Panc1 (cell line): Measurements from ENCODE around the gene KHDRBS2. TPM values are rescaled to one million over a fixed set of nuclear protein-coding genes. Genes with fewer than 3 reads are reported as not detected.

Experiments
- ATAC-seq: fragments of 200-7000 bp; cut with Tn5 transposase; 2 replicates; pipeline ENCODE4 v1.9.1; 2020; ENCODE audit warnings: mild to moderate bottlenecking, moderate library complexity
- BruUV-seq: library from RNA; stranded (reverse); fragments of 400-500 nt; replicated peaks from 2 replicates; lab custom pipeline; 2021; lab: Mats Ljungman, UMichigan
- CTCF ChIA-PET: fragments of 300-600 bp; sonication (Branson Sonifier 250); formaldehyde crosslinking; loops from one replicate; lab custom pipeline; 2022; ENCODE audit warnings: antibody characterized with exemption; lab: Charles Lee
- POLR2A ChIA-PET: fragments of 300-600 bp; sonication (Branson Sonifier 250); formaldehyde crosslinking; loops from one replicate; lab custom pipeline; 2022; ENCODE audit warnings: antibody characterized with exemption; lab: Charles Lee
- DNase-seq: peaks from one replicate; pipeline ENCODE4 v3.0.0-alpha.2; 2010; ENCODE audit warnings: low read depth, low spot score
- H3K27ac ChIP-seq: 2 replicates; pipeline ENCODE4 v1.5.1; 2011; ENCODE audit warnings: mild to moderate bottlenecking, low read length, inconsistent platforms
- H3K27me3 ChIP-seq: fragments of 200-500 bp; sonication (Bioruptor generic); 2 replicates; pipeline ENCODE4 v1.6.0; 2014; ENCODE audit warnings: low read length, inconsistent platforms; ENCODE audit not compliant: control insufficient read depth, insufficient read depth
- H3K36me3 ChIP-seq: fragments of 200-500 bp; sonication (Bioruptor generic); 2 replicates; pipeline ENCODE4 v1.5.1; 2014; ENCODE audit warnings: inconsistent platforms, mild to moderate bottlenecking, low read length, moderate library complexity; ENCODE audit not compliant: control insufficient read depth, insufficient read depth
- H3K4me1 ChIP-seq: 2 replicates; pipeline ENCODE4 v1.5.1; 2011; ENCODE audit warnings: inconsistent platforms, mild to moderate bottlenecking, low read length, moderate library complexity; ENCODE audit not compliant: control insufficient read depth, insufficient read depth
- H3K4me3 ChIP-seq, 2 experiments: 2 replicates each; pipeline ENCODE4 v1.5.1; 2011 to 2012; ENCODE audit warnings: low read depth in 2 of 2, low read length in 2 of 2, mild to moderate bottlenecking in 2 of 2, inconsistent platforms in 1 of 2, moderate library complexity in 1 of 2
- H3K9me3 ChIP-seq: fragments of 200-500 bp; sonication (Bioruptor generic); 2 replicates; pipeline ENCODE4 v1.5.1; 2014; ENCODE audit warnings: low read depth, mild to moderate bottlenecking, inconsistent platforms, low read length, moderate library complexity; ENCODE audit not compliant: control insufficient read depth, insufficient read depth
- CTCF ChIP-seq: fragments of 450-650 bp; IDR thresholded peaks from 2 replicates; pipeline ENCODE4 v1.5.1; 2017; ENCODE audit warnings: mild to moderate bottlenecking
- POLR2AphosphoS5 ChIP-seq: IDR thresholded peaks from 2 replicates; pipeline ENCODE4 v1.6.1; 2012; ENCODE audit warnings: mild to moderate bottlenecking, low read depth, low read length, moderate library complexity
- SIN3A ChIP-seq: IDR thresholded peaks from 2 replicates; pipeline ENCODE4 v1.6.1; 2012; ENCODE audit warnings: low read depth, mild to moderate bottlenecking, low read length, moderate library complexity, borderline replicate concordance; ENCODE audit not compliant: insufficient read depth
- TCF7L2 ChIP-seq: IDR thresholded peaks from 2 replicates; pipeline ENCODE4 v1.6.1; 2011; ENCODE audit warnings: mild to moderate bottlenecking, low read depth, low read length, inconsistent platforms
- in situ Hi-C: cut with HindIII; loops from 2 replicates; pipeline ENCODE4 v1.10.0; 2016; ENCODE audit warnings: low sequenced_read_pairs, low pct_unique_long_range_greater_than_20kb
- intact Hi-C: fragments of 100-400 bp; cut with micrococcal nuclease; formaldehyde crosslinking; loops from one replicate; pipeline ENCODE4 v1.10.0; 2022; ENCODE audit not compliant: unreplicated experiment
- total RNA-seq: library from RNA; stranded (reverse); gene quantifications from one replicate; pipeline ENCODE4 v1.2.1, GENCODE V29; 2021; ENCODE audit not compliant: unreplicated experiment
- TF ChIP-seq, protein P1 (sequence below), 2 experiments: IDR thresholded peaks; 2 replicates each; pipeline ENCODE4 v1.6.1; 2011 to 2012; ENCODE audit warnings: low read depth in 2 of 2, control low read depth in 1 of 2, low read length in 1 of 2, mild to moderate bottlenecking in 1 of 2, moderate library complexity in 1 of 2; ENCODE audit not compliant: insufficient read depth in 1 of 2

Gene KHDRBS2
- total RNA-seq, 1 experiment from 2014 or later = not detected

DNA sequence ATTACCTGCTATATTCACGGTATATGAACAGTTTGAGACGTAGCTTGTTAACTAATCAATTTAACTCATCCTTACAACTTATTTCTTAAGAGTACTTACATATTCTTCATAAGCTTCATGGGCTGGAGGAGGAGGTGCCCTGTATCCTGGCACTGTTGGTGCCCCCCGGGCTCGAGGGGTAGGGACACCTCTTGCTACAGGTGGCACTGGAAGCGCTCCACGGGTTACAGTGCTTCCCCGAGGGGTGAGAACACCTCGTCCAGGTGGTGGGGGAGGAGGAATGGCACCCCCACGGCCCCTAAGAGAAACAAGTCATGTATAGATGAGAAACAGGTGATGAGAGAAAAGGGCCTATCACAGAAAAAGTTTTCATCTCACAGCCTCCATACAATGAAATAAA lies 391.5 kb downstream of the KHDRBS2 start:
- intact Hi-C loops = no loop called here
- TF ChIP-seq SIN3A (no peak), CTCF (no peak), TCF7L2 (no peak), POLR2AphosphoS5 (no peak)
- TF ChIP-seq, protein P1, sequence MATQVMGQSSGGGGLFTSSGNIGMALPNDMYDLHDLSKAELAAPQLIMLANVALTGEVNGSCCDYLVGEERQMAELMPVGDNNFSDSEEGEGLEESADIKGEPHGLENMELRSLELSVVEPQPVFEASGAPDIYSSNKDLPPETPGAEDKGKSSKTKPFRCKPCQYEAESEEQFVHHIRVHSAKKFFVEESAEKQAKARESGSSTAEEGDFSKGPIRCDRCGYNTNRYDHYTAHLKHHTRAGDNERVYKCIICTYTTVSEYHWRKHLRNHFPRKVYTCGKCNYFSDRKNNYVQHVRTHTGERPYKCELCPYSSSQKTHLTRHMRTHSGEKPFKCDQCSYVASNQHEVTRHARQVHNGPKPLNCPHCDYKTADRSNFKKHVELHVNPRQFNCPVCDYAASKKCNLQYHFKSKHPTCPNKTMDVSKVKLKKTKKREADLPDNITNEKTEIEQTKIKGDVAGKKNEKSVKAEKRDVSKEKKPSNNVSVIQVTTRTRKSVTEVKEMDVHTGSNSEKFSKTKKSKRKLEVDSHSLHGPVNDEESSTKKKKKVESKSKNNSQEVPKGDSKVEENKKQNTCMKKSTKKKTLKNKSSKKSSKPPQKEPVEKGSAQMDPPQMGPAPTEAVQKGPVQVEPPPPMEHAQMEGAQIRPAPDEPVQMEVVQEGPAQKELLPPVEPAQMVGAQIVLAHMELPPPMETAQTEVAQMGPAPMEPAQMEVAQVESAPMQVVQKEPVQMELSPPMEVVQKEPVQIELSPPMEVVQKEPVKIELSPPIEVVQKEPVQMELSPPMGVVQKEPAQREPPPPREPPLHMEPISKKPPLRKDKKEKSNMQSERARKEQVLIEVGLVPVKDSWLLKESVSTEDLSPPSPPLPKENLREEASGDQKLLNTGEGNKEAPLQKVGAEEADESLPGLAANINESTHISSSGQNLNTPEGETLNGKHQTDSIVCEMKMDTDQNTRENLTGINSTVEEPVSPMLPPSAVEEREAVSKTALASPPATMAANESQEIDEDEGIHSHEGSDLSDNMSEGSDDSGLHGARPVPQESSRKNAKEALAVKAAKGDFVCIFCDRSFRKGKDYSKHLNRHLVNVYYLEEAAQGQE (IDR thresholded peaks at IDR 0.05; ENCODE audit: insufficient read depth in 1 of 2, low read depth in 2 of 2, low read length in 1 of 2) = no peak
- ChIA-PET CTCF (no interaction called here), POLR2A (no interaction called here)
- Histone ChIP-seq H3K9me3 (no peaks in the 10 kb centered on the region), H3K4me1 (no peaks in the 10 kb centered on the region), H3K27ac (no peak overlapping the region), H3K27me3 (no peaks in the 10 kb centered on the region), H3K4me3 (no peak overlapping the region), H3K36me3 (no peaks in the 10 kb centered on the region)
- in situ Hi-C loops = no loop called here
- ATAC-seq = no peak
- no TSS peak for BruUV-seq
- no peak for DNase-seq

DNA sequence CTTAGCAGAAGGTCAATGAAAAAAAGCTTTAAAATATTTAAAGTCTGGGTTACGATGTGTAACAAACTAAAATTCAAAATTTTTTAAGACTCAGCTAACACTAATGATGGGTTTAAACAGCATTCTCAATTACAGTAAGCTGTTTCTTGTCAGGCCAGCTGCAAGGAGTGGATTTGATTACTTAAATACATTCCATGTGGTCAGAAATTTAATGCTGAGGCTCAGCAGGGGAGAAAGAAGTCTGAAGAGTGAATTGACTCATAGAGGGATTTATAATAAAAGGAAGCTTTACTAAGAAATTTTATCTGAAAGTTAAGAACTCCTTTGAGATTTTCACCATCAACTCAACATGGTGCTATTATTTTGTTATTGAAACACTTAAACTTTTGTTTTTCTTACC lies 398.6 kb downstream of the KHDRBS2 start:
- DNase-seq (no peak), ATAC-seq (no peak)
- in situ Hi-C loops = no loop called here
- Histone ChIP-seq H3K4me1 (no peaks in the 10 kb centered on the region), H3K27ac (no peak overlapping the region), H3K27me3 (no peaks in the 10 kb centered on the region), H3K4me3 (no peak overlapping the region), H3K9me3 (no peaks in the 10 kb centered on the region), H3K36me3 (no peaks in the 10 kb centered on the region)
- intact Hi-C loops = loop anchor here (10.0 kb wide), 1 partner anchor 257 kb away; no protein-coding TSS in a partner anchor
- BruUV-seq = no TSS peak
- TF ChIP-seq CTCF = no peak
- no peak for TF ChIP-seq SIN3A
- no peak for TF ChIP-seq TCF7L2
- TF ChIP-seq, protein P1 (IDR thresholded peaks at IDR 0.05; ENCODE audit: insufficient read depth in 1 of 2, low read depth in 2 of 2, low read length in 1 of 2) = no peak
- TF ChIP-seq POLR2AphosphoS5 = no peak
- POLR2A ChIA-PET = no interaction called here
- CTCF ChIA-PET = no interaction called here
